Measurements from ENCODE around the gene DLG2. TPM values are rescaled to one million over a fixed set of nuclear protein-coding genes. Genes with fewer than 3 reads are reported as not detected.

DLG2 gene
- total and polyA plus RNA-seq, 9 of the 15 experiments (the other 6 are each of a cell fraction or from before 2014, with no cell fraction given): 0.52 to 1.6 (median 0.95) TPM

- H3K9me3 ChIP-seq (replicated peaks; ENCODE audit: control insufficient read depth, insufficient read depth, low read depth, low read length): no peaks in the 10 kb centered on the region
- no peaks in the 10 kb centered on the region for H3K9me1 ChIP-seq (ENCODE audit: control insufficient read depth, insufficient read depth, low read length)
- H3K9ac ChIP-seq (ENCODE audit: insufficient read depth in 1 of 2, low read depth in 2 of 2, low read length in 2 of 2): no peak overlapping the region
- DNase-seq (ENCODE audit: extremely low read depth in 1 of 4, low spot score in 3 of 4) (no peak), FAIRE-seq (no peak), ATAC-seq (no peak)
- no peaks in the 10 kb centered on the region for H3K79me2 ChIP-seq (ENCODE audit: control insufficient read depth, insufficient read depth, low read length)
- no peaks in the 10 kb centered on the region for H4K20me1 ChIP-seq (replicated peaks; ENCODE audit: control insufficient read depth, insufficient read depth, low read length)
- no peak overlapping the region for H3K4me2 ChIP-seq (ENCODE audit: insufficient read depth, low read length)
- H2AFZ ChIP-seq (ENCODE audit: low read depth, low read length): no peak overlapping the region
- in situ Hi-C loops (cut with MboI): no loop called here
- ChIA-PET CTCF (ENCODE audit: low intra/inter-chr PET ratio) (no interaction called here), POLR2A (no interaction called here)
- BruUV-seq (replicated peaks): no TSS peak
- no peak overlapping the region for H3K27ac ChIP-seq (ENCODE audit: extremely low read depth, low read depth, low read length)
- no peaks in the 10 kb centered on the region for H3K27me3 ChIP-seq (ENCODE audit: control insufficient read depth in 2 of 2, insufficient read depth in 2 of 2, low read length in 2 of 2)
- 0% methylated on average over 2 of the region's 2 CpGs for WGBS (ENCODE audit: insufficient coverage, low coverage, missing lambda C conversion rate)
- no peak for TF ChIP-seq U2AF1 (optimal IDR thresholded peaks at IDR 0.05; ENCODE audit: low read depth, low read length)
- no peak for TF ChIP-seq ZNF174 (CRISPR knock-in tag; IDR thresholded peaks at IDR 0.05)
- no peak for TF ChIP-seq ZNF511 (CRISPR knock-in tag; IDR thresholded peaks at IDR 0.05)
- no peak for TF ChIP-seq TAF9B (IDR thresholded peaks at IDR 0.05; ENCODE audit: partially characterized antibody)
- no peak for TF ChIP-seq KLF13 (tag; IDR thresholded peaks at IDR 0.05; ENCODE audit: borderline replicate concordance, low read depth)
- TF ChIP-seq ZNF324 (CRISPR knock-in tag; IDR thresholded peaks at IDR 0.05): no peak
- no peak for TF ChIP-seq TCF7L2 (IDR thresholded peaks at IDR 0.05; ENCODE audit: low read depth, low read length)
- TF ChIP-seq PHB2 (IDR thresholded peaks at IDR 0.05; ENCODE audit: low read depth): no peak
- TF ChIP-seq NCOA4 (IDR thresholded peaks at IDR 0.05; ENCODE audit: partially characterized antibody): no peak
- TF ChIP-seq IRF2 (CRISPR knock-in tag; IDR thresholded peaks at IDR 0.05): no peak
- TF ChIP-seq ESRRA (IDR thresholded peaks at IDR 0.05; ENCODE audit: borderline replicate concordance, low read depth): no peak
- TF ChIP-seq RBM17 (IDR thresholded peaks at IDR 0.05; ENCODE audit: borderline replicate concordance, low read depth, low read length): no peak
- no peak for TF ChIP-seq CBX2 (IDR thresholded peaks at IDR 0.05; ENCODE audit: insufficient read depth, low read length, poor library complexity, severe bottlenecking)
- no peak for TF ChIP-seq BRF1 (IDR thresholded peaks at IDR 0.05; ENCODE audit: borderline replicate concordance, extremely low read depth, insufficient read length)
- no peaks in the 10 kb centered on the region for H3K4me1 ChIP-seq (replicated peaks in 1 of 2; ENCODE audit: control insufficient read depth in 2 of 2, insufficient read depth in 2 of 2, low read length in 2 of 2)
- H3K4me3 ChIP-seq: no peak overlapping the region
- intact Hi-C loops (cut with micrococcal nuclease): no loop called here
- H3K36me3 ChIP-seq (ENCODE audit: control insufficient read depth, insufficient read depth, low read length): no peaks in the 10 kb centered on the region
Measured at GRCh38 chr11:84292955-84293354, 1334.2 kb downstream of the DLG2 start.

All from K562 (cell line).